CD4-positive, alpha-beta T cell treated with Interferon alpha-2 for 1 hour (primary cell): Measurements from ENCODE around the gene OR8G5.

Source experiments
- DNase-seq, 2 donors: peaks; one replicate each; pipeline ENCODE4 v3.0.0-alpha.2; 2020 to 2022

OR8G5 gene

DNA sequence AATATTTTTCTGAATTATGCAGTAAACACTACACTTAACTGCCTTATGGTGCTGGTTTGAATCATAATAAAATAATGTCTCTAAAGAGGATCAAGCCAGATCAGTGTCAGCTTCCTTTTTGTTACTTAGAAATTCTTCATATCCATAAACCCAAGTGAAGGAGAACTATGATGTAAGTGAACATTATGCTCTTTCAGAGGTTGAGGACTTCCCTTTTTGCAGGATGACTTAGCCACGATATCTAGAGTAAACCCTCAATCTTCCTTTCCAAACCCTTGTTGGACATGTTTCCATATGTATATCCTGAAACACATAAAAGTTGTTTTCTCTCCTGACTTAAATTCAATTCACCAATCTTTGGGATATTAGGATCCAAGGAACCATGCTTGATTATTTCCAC lies 38.5 kb downstream of the OR8G5 start:
- no peak for DNase-seq

DNA sequence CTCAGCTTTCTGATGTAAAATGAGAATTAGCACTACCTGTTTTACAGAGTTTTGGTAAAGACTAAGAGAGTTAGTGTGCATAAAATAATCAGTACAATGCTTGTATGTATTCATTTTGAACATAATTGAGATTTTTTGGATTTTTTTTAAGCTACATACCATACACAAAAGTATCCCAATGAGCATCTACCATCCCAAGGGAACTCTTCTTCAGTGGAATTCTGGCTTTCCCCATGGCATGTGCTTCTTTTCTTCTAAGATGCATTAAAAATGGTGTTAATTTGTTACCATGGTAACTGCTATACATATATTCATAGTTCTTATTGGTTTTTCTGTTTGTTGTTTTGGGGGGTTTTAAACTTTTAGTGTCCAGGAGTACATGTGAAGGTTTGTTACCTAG lies 39.8 kb downstream of the OR8G5 start:
- DNase-seq, result no peak

DNA sequence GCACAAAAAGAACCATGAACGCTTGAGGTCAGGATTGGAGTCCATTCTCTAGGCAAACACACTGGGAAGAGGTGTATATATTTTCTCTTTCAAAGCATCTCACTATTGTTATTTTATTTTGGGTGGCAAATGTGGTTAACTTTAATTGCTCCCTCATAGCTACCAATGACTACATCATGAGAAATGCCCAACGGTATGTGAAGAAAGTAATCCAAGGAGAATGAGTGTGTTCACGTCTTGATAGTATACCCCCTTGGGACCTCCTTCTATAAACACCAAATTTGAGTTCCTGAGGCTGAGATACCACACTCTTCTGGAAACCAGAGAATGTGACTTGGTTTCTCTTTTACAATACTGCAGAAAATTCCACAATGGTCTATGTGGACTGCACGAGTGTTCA lies 41.7 kb downstream of the OR8G5 start:
- no peak for DNase-seq

DNA sequence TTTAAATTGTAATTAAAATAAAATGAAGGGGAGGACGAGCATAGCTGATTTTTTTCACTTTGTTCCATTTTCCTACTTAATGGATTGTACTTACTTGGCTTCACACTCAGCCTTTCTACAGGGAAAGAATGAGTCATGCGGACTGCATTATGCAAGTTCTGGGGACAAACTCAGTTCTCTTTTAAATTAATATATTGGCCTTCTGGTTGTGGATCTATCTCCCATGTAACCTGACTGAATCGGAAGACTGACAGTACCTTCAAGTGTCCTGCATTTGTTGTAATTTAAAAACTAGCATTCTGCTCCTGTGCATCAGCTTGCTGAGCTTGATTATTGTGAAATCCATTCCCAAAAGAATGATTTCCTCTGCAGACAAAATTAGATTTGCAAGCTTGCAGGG lies 45.4 kb downstream of the OR8G5 start:
- DNase-seq, result no peak

DNA sequence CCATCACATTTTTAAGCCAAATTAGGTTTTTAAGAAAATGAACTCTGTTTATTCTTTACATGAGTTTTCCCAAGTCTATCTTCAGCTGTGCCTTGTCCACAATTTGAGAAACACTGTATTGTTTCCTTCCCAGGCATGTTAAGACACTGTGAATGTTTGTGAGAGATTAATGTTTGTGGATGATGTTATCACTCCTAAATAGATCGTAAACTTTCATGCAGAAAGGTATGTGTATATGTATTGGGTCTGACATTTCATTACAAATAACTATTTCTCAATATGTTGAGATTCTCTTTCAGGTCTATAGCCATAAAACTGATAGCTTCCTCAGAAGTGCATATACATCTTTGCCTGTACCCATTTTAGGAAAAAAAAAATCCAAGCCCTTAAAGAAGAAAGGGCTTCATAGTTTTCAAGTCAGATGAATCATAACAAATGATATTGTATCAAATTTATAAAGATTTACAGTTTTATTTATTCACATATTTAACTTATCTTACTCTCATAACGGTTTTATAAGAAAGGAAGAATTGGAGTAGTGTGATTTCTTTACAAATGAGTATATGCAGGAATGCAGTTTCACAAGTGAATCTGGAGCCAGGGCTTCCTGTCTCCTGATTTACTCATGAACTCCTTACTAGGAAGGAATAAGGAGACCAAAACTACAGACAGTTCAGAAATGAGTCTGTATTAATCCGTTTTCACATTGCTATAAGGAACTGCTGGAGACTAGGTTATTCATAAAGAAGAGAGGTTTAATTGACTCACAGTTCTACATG lies 46.4 kb downstream of the OR8G5 start:
- no peak for DNase-seq

DNA sequence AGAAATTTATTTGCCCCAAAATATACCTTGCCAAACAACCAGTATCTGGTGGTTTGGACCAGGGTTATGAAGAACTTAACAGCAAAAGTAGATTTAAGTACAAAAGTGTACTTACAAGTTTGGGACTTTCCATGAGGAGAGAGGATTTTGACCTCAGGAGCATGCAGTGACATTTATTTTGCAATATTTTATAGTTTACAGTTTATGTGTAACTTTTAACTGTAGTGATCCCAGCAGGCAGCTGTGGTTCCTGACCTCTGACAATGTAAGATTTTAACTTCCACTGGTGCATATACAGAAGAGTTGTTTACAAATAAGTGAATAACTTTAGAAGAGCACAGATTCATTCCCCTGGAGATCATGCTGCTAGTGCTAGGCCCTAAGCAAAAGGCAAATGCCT lies 50.9 kb downstream of the OR8G5 start:
- DNase-seq, result no peak

DNA sequence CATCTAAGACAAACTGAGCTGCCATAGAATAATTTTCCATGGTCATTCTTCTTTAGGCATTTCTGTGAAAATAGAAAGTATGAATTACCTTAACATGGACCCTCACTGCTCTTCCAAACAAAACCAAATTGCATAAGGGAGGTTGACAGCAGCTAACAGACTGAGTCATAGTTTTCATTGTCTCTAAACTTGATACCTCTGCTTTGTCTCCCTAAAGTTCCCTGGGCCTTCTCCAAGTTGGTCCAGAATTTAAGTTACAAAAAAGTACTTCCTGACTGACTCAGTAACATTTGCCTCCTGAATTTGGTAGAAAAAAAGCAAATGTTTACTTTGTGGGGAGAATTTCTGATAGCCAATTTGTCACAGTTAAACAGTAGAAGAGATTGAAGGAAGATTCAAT lies 54.5 kb downstream of the OR8G5 start:
- no peak for DNase-seq

DNA sequence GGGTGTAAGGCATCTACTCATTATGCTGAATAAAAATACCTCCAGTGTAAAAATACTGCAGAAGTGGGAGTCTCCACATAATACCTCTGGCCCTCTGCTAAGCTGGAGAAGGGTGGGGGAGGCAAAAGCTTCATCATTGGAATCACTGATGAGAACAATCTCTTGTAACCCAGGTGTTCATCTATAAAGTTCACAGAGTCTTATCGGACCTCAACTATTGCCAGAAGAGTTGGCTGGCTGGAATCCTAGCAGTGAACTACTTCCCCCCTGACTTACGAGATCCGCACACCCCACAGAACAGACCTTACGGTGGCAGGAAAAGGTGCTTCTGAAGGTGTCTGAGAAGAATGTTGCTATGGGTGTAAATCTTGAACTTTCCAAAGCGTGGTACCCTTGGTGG lies 55.1 kb downstream of the OR8G5 start:
- no peak for DNase-seq

DNA sequence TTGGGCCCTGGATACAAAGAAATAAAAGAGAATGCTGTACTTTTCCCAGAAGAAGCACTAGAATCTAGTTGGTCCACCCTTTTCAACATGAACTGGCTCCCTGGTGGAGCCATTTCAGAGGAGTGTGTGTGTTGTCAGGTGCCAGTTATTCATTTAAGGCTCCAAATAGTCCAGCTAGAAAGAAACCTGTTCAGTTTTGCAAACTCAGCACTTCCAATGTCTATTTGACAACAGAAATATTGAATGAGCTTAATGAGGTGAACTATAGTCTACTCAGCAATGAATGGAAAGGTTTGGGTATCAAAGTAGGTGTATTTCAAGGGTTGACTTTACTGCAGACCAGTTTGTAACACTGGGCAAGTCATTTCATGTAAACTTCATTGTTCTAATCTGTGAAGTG lies 55.5 kb downstream of the OR8G5 start:
- no peak for DNase-seq

DNA sequence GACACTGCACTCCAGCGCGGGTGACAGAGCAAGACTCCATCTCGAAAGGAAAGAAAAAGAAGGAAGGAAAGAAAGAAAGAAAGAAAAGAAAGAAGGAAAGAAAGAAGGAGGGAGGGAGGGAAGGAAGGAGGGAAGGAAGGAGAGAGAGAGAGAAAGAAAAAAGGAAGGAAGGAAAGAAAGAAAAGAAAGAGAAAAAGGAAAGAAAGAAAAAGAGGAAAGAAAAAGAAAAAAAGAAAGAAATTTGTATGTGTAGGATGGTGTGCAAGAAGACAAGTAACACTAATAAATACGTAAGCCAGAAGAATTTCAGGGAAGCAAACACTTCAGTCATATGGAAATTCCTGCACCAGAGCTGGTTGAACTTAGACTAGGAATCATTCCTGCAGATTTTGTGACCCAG lies 57.0 kb downstream of the OR8G5 start:
- DNase-seq, result no peak

DNA sequence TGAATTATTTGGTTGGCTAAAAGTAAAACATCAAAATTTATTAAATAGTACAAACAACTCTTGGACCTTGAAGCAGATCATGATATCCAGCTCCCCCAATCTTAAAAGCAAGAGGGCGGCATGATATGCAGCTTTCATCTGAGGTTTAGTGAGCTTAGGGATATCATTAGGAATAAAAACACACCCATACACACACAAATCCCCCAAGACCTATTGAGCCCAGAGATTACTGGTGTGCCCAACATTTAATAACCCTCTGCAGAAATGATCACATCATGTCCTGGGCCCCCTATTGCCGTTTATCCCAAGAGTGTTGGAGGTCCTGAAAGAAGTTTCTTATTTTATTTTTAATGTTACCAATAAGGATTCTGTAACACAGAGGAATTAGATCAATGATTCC lies 57.7 kb downstream of the OR8G5 start, which contains the start of gene OR8D1:
Gene OR8D1 (minus strand): TSS at position 101 of the 400 bp plus-strand sequence. CDS start 3,183 bp downstream, outside the sequence.
- no peak for DNase-seq

DNA sequence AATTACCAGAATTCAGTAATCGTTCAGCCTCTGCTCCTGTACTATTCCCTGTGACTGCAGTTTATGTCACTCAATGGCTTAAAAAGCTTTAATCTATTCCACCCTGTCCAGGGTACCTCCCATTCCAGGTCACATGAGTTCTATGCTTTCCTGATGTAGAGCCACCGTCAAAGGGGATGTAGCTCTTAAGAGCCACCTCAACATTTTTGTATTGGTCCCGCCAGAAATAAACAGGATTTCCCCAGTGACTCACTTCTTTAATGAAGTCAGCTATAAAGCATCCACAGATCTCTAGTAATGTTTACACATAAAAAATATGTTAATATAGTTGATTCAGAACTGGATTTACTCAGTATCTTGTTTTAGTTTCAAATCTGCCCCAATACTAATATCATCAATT lies 58.9 kb downstream of the OR8G5 start:
- no peak for DNase-seq
